MCF 10A (cell line): ENCODE data around the gene ORC6. TPM values are rescaled to one million over a fixed set of nuclear protein-coding genes. Genes with fewer than 3 reads are reported as not detected.

Experiments used
- BruUV-seq: library from RNA; stranded (reverse); fragments of 400-500 nt; replicated peaks from 2 replicates; lab custom pipeline; 2021; lab: Mats Ljungman, UMichigan
- CTCF ChIA-PET: fragments of 300-600 bp; sonication (Branson Sonifier 250); formaldehyde crosslinking; extraction: SDS; loops from one replicate; lab custom pipeline; 2021; ENCODE audit warnings: antibody characterized with exemption, inconsistent platforms; lab: Yijun Ruan, JAX
- POLR2A ChIA-PET: fragments of 300-600, 350-650 bp; sonication (Branson Sonifier 250); formaldehyde crosslinking; extraction: SDS; loops from one replicate; lab custom pipeline; 2020; ENCODE audit warnings: antibody characterized with exemption, inconsistent platforms; lab: Yijun Ruan, JAX
- DNase-seq: peaks from one replicate; pipeline ENCODE4 v3.0.0-alpha.2; 2018; ENCODE audit not compliant: unreplicated experiment
- H3K27ac Mint-ChIP-seq: one replicate; pipeline ENCODE4 v1.8.0; 2022; ENCODE audit warnings: mild to moderate bottlenecking, low read depth, mixed read lengths; ENCODE audit not compliant: unreplicated experiment
- H3K27me3 Mint-ChIP-seq: one replicate; pipeline ENCODE4 v1.8.0; 2022; ENCODE audit warnings: mixed read lengths; ENCODE audit not compliant: insufficient read depth, unreplicated experiment
- H3K36me3 Mint-ChIP-seq: one replicate; pipeline ENCODE4 v1.8.0; 2022; ENCODE audit warnings: mild to moderate bottlenecking, moderate library complexity, mixed read lengths; ENCODE audit not compliant: insufficient read depth, unreplicated experiment
- H3K4me1 Mint-ChIP-seq: one replicate; pipeline ENCODE4 v1.8.0; 2022; ENCODE audit warnings: mixed read lengths; ENCODE audit not compliant: insufficient read depth, unreplicated experiment
- H3K4me3 Mint-ChIP-seq: one replicate; pipeline ENCODE4 v1.8.0; 2022; ENCODE audit warnings: mild to moderate bottlenecking, moderate library complexity, mixed read lengths; ENCODE audit not compliant: unreplicated experiment
- H3K9me3 Mint-ChIP-seq: one replicate; pipeline ENCODE4 v1.8.0; 2022; ENCODE audit warnings: mixed read lengths; ENCODE audit not compliant: unreplicated experiment
- CTCF ChIP-seq: fragments of 200-600 bp; IDR thresholded peaks from one replicate; pipeline ENCODE4 v1.8.0; 2022; ENCODE audit warnings: antibody characterized with exemption, mild to moderate bottlenecking; ENCODE audit not compliant: unreplicated experiment
- intact Hi-C: fragments of 100-400 bp; cut with micrococcal nuclease; formaldehyde crosslinking; loops from 2 replicates; pipeline ENCODE4 v1.14.1; 2022
- total RNA-seq: library from RNA; stranded (reverse); gene quantifications from 2 replicates; pipeline ENCODE4 v1.2.3, GENCODE V29; 2022

Gene ORC6
- total RNA-seq, 1 experiment from 2014 or later = 23.2 TPM

- POLR2A ChIA-PET = no interaction called here
These were observed 28.8 kb downstream of the ORC6 start for GRCh38 chr16:46718214-46718613.

GRCh38 chr16:46719528-46719927 is 30.1 kb downstream of the ORC6 start:
- Mint-ChIP-seq H3K27ac (no peak overlapping the region), H3K27me3 (no peaks in the 10 kb centered on the region), H3K36me3 (no peaks in the 10 kb centered on the region), H3K4me1 (no peaks in the 10 kb centered on the region), H3K4me3 (no peak overlapping the region), H3K9me3 (no peaks in the 10 kb centered on the region)
- intact Hi-C loops = no loop called here
- TF ChIP-seq CTCF = no peak
- POLR2A ChIA-PET = no interaction called here
- DNase-seq = no peak
- BruUV-seq = no TSS peak
- CTCF ChIA-PET = no interaction called here

More at GRCh38 chr16:46718214-46718613, 28.8 kb downstream of the ORC6 start:
- no peaks in the 10 kb centered on the region for H3K4me1 Mint-ChIP-seq
- no TSS peak for BruUV-seq
- intact Hi-C loops = no loop called here
- no peaks in the 10 kb centered on the region for H3K9me3 Mint-ChIP-seq
- TF ChIP-seq CTCF = no peak
- CTCF ChIA-PET = interaction anchor here (0.7 kb wide), 2 partner anchors 112 to 583 kb away, joined by 3 to 6 read pairs; no protein-coding TSS in a partner anchor
- no peak overlapping the region for H3K27ac Mint-ChIP-seq
- DNase-seq = no peak
- no peak overlapping the region for H3K4me3 Mint-ChIP-seq
- no peaks in the 10 kb centered on the region for H3K27me3 Mint-ChIP-seq
- no peaks in the 10 kb centered on the region for H3K36me3 Mint-ChIP-seq

GRCh38 chr16:46720619-46721018 is 31.2 kb downstream of the ORC6 start:
- Mint-ChIP-seq H3K9me3 (no peaks in the 10 kb centered on the region), H3K4me3 (no peak overlapping the region), H3K27ac (no peak overlapping the region), H3K4me1 (no peaks in the 10 kb centered on the region), H3K27me3 (no peaks in the 10 kb centered on the region), H3K36me3 (no peaks in the 10 kb centered on the region)
- BruUV-seq = no TSS peak
- ChIA-PET CTCF (no interaction called here), POLR2A (no interaction called here)
- intact Hi-C loops = no loop called here
- no peak for DNase-seq
- no peak for TF ChIP-seq CTCF

GRCh38 chr16:46721885-46722284 is 32.4 kb downstream of the ORC6 start:
- no peak for TF ChIP-seq CTCF
- no peak for DNase-seq
- no TSS peak for BruUV-seq
- H3K36me3 Mint-ChIP-seq = no peaks in the 10 kb centered on the region
- intact Hi-C loops = no loop called here
- ChIA-PET POLR2A (no interaction called here), CTCF (no interaction called here)
- no peak overlapping the region for H3K27ac Mint-ChIP-seq
- H3K4me1 Mint-ChIP-seq = no peaks in the 10 kb centered on the region
- H3K9me3 Mint-ChIP-seq = peaks cover 8% of the 10 kb centered on the region
- H3K27me3 Mint-ChIP-seq = no peaks in the 10 kb centered on the region
- no peak overlapping the region for H3K4me3 Mint-ChIP-seq
